ENCODE data around the gene EPS15. TPM values are rescaled to one million over a fixed set of nuclear protein-coding genes. Genes with fewer than 3 reads are reported as not detected.
A peak's percentile ranks its signal among the peaks of the same experiment; 100 is the strongest.

EPS15 gene
- total and polyA plus RNA-seq, 2 donors (not counting 1 experiment from before 2014, with no cell fraction given) = 40.3 to 151 TPM

DNA sequence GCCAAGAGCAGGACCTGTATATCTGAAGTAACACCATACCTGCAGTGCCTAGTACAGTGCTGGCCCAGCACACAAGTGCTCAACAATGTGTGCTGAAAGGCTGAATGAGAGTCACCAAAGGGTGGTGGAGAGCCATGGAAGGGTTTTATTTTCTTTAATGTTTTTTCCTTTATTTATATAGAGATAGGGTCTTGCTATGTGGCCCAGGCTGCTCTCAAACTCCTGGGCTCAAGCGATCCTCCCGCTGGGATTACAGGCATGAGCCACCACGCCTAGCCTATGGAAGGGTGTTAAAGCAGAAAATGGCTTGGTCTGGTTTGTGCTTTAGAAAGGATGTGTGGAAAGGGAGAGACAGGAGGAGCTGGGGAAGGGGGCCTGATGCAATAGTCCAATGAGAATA lies 175.4 kb downstream of the EPS15 start:
- H3K4me1 Mint-ChIP-seq = peaks cover 12% of the 10 kb centered on the region

DNA sequence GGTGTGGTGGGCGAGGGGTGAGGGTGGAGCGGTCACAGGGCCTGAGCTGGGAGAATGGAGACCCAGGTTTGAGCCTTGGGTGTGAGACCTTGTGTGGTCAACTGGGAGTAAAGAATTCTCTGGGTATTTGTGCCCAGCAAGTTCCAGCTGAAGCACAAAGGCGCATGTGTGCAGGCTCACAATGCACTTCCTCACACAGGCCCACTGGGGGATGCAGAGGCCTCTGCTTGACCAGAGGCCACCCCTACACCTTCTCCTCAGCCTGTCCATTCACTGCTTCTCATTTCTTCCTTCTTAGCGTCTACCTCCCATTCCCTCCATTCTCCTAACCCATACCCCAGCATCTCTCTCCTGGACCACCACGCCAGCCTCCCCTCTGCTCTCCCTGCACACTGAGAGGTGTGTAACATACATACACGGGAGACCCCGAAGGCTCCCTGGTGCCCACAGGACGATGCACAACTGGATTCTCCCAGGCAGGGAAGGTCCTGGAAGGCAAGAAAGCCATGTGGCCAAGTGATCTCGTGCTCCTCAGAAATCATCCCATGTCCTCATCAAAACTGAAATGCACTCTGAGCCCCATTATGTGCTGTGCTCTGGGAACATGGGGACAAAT lies 176.4 kb downstream of the EPS15 start:
- Mint-ChIP-seq H3K27me3 (peaks cover 40% of the 10 kb centered on the region), H3K27ac (no peak overlapping the region), H3K4me1 (peaks cover 12% of the 10 kb centered on the region), H3K4me3 (no peak overlapping the region), H3K9me3 (ENCODE audit: insufficient read depth) (no peaks in the 10 kb centered on the region)
- DNase-seq (no peak), ATAC-seq (ENCODE audit: low read depth) (no peak)
- ChIA-PET POLR2A (no interaction called here), CTCF (no interaction called here)
- H3K79me2 ChIP-seq (ENCODE audit: control insufficient read depth, insufficient read depth, low read length) = no peaks in the 10 kb centered on the region
- no peak overlapping the region for H3K9ac ChIP-seq (ENCODE audit: low read length)
- TF ChIP-seq, protein P1, sequence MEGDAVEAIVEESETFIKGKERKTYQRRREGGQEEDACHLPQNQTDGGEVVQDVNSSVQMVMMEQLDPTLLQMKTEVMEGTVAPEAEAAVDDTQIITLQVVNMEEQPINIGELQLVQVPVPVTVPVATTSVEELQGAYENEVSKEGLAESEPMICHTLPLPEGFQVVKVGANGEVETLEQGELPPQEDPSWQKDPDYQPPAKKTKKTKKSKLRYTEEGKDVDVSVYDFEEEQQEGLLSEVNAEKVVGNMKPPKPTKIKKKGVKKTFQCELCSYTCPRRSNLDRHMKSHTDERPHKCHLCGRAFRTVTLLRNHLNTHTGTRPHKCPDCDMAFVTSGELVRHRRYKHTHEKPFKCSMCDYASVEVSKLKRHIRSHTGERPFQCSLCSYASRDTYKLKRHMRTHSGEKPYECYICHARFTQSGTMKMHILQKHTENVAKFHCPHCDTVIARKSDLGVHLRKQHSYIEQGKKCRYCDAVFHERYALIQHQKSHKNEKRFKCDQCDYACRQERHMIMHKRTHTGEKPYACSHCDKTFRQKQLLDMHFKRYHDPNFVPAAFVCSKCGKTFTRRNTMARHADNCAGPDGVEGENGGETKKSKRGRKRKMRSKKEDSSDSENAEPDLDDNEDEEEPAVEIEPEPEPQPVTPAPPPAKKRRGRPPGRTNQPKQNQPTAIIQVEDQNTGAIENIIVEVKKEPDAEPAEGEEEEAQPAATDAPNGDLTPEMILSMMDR (IDR thresholded peaks at IDR 0.05) = no peak
- TF ChIP-seq EZH2 (IDR thresholded peaks at IDR 0.05; ENCODE audit: borderline replicate concordance, insufficient read depth, low read depth, low read length, poor library complexity, severe bottlenecking) = no peak
- no peak overlapping the region for H2AFZ ChIP-seq (ENCODE audit: insufficient read depth, low read depth, low read length, poor library complexity, severe bottlenecking)
- H3K36me3 ChIP-seq (replicated peaks in 1 of 2; ENCODE audit: control extremely low read depth in 1 of 2, control insufficient read depth in 1 of 2, extremely low read depth in 1 of 2, insufficient read depth in 2 of 2, low read length in 1 of 2) = no peaks in the 10 kb centered on the region
- no peaks in the 10 kb centered on the region for H4K20me1 ChIP-seq (ENCODE audit: control insufficient read depth, insufficient read depth, low read length, poor library complexity, severe bottlenecking)
- H3K4me1 ChIP-seq (ENCODE audit: control insufficient read depth in 2 of 2, insufficient read depth in 2 of 2, low read length in 2 of 2) = peaks cover 6 to 10% of the 10 kb centered on the region in 2 donors
- intact Hi-C loops (cut with micrococcal nuclease) = loop anchor here (1.0 kb wide), 1 partner anchor 193 kb away; no protein-coding TSS in a partner anchor
- no peak overlapping the region for H3K27ac ChIP-seq (ENCODE audit: low read length in 2 of 2)
- peaks cover 0 to 36% (median 18%) of the 10 kb centered on the region in 4 experiments for H3K27me3 ChIP-seq (replicated peaks in 1 of 4; ENCODE audit: control extremely low read depth in 1 of 4, control insufficient read depth in 3 of 4, insufficient read depth in 4 of 4, low read length in 3 of 4)
- H3K4me2 ChIP-seq (replicated peaks; ENCODE audit: low read depth, low read length, poor library complexity, severe bottlenecking) = no peak overlapping the region
- WGBS (ENCODE audit: insufficient coverage) = 98% methylated on average over 6 of the region's 9 CpGs
- no peak overlapping the region for H3K4me3 ChIP-seq (ENCODE audit: control extremely low read depth in 1 of 5, extremely low read depth in 1 of 5, insufficient read depth in 1 of 5, low read depth in 2 of 5, low read length in 4 of 5)
- no peaks in the 10 kb centered on the region for H3K9me3 ChIP-seq (ENCODE audit: control extremely low read depth in 1 of 3, control insufficient read depth in 2 of 3, insufficient read depth in 1 of 3, low read length in 2 of 3)

More for the DNA sequence above, 175.4 kb downstream of the EPS15 start:
- no peaks in the 10 kb centered on the region for H4K20me1 ChIP-seq (ENCODE audit: control insufficient read depth, insufficient read depth, low read length, poor library complexity, severe bottlenecking)
- H3K27me3 Mint-ChIP-seq = peaks cover 36% of the 10 kb centered on the region
- CTCF ChIA-PET = no interaction called here
- intact Hi-C loops (cut with micrococcal nuclease) = no loop called here
- no peaks in the 10 kb centered on the region for H3K9me3 ChIP-seq (ENCODE audit: control extremely low read depth in 1 of 3, control insufficient read depth in 2 of 3, insufficient read depth in 1 of 3, low read length in 2 of 3)
- POLR2A ChIA-PET = interaction anchor here (0.5 kb wide), 1 partner anchor 1227 kb away, joined by 4 read pairs; no protein-coding TSS in a partner anchor
- no peak overlapping the region for H3K9ac ChIP-seq (ENCODE audit: low read length)
- peaks cover 6 to 10% of the 10 kb centered on the region in 2 donors for H3K4me1 ChIP-seq (ENCODE audit: control insufficient read depth in 2 of 2, insufficient read depth in 2 of 2, low read length in 2 of 2)
- H2AFZ ChIP-seq (ENCODE audit: insufficient read depth, low read depth, low read length, poor library complexity, severe bottlenecking) = no peak overlapping the region
- peaks cover 0 to 36% (median 18%) of the 10 kb centered on the region in 4 experiments for H3K27me3 ChIP-seq (replicated peaks in 1 of 4; ENCODE audit: control extremely low read depth in 1 of 4, control insufficient read depth in 3 of 4, insufficient read depth in 4 of 4, low read length in 3 of 4)
- H3K36me3 ChIP-seq (replicated peaks in 1 of 2; ENCODE audit: control extremely low read depth in 1 of 2, control insufficient read depth in 1 of 2, extremely low read depth in 1 of 2, insufficient read depth in 2 of 2, low read length in 1 of 2) = no peaks in the 10 kb centered on the region
- no peak overlapping the region for H3K4me2 ChIP-seq (replicated peaks; ENCODE audit: low read depth, low read length, poor library complexity, severe bottlenecking)
- no peak for TF ChIP-seq EZH2 (IDR thresholded peaks at IDR 0.05; ENCODE audit: borderline replicate concordance, insufficient read depth, low read depth, low read length, poor library complexity, severe bottlenecking)
- TF ChIP-seq, protein P1 (IDR thresholded peaks at IDR 0.05) = no peak
- H3K9me3 Mint-ChIP-seq (ENCODE audit: insufficient read depth) = no peaks in the 10 kb centered on the region
- no peak overlapping the region for H3K4me3 ChIP-seq (ENCODE audit: control extremely low read depth in 1 of 5, extremely low read depth in 1 of 5, insufficient read depth in 1 of 5, low read depth in 2 of 5, low read length in 4 of 5)
- no peak for ATAC-seq (ENCODE audit: low read depth)
- DNase-seq = no peak
- H3K27ac ChIP-seq (ENCODE audit: low read length in 2 of 2) = no peak overlapping the region
- no peaks in the 10 kb centered on the region for H3K79me2 ChIP-seq (ENCODE audit: control insufficient read depth, insufficient read depth, low read length)
- 100% methylated on average over 1 of the region's 3 CpGs for WGBS (ENCODE audit: insufficient coverage)
- H3K4me3 Mint-ChIP-seq = peak overlapping the region; percentile 52
- no peak overlapping the region for H3K27ac Mint-ChIP-seq

All from B cell (primary cell).